Measurements from ENCODE around the gene ANKS1B.

ANKS1B gene

GRCh38 chr12:98797200-98797599 is 1187.5 kb downstream of the ANKS1B start:
- H3K4me1 ChIP-seq (ENCODE audit: control insufficient read depth, insufficient read depth, low read length), result no peaks in the 10 kb centered on the region
- no peaks in the 10 kb centered on the region for H3K27me3 ChIP-seq (ENCODE audit: control insufficient read depth, insufficient read depth, low read length)
- H3K9me3 ChIP-seq (ENCODE audit: control insufficient read depth, insufficient read depth, low read depth, low read length), result no peaks in the 10 kb centered on the region
- H3K27ac ChIP-seq (ENCODE audit: low read depth, low read length), result no peak overlapping the region
- H3K36me3 ChIP-seq (ENCODE audit: control insufficient read depth, insufficient read depth, low read length), result no peaks in the 10 kb centered on the region
- no peak overlapping the region for H3K9ac ChIP-seq (ENCODE audit: low read length)
- no peak overlapping the region for H3K4me3 ChIP-seq (ENCODE audit: low read depth, low read length)

- Histone ChIP-seq H3K4me1 (ENCODE audit: control insufficient read depth, insufficient read depth, low read length) (no peaks in the 10 kb centered on the region), H3K27ac (ENCODE audit: low read depth, low read length) (no peak overlapping the region), H3K36me3 (ENCODE audit: control insufficient read depth, insufficient read depth, low read length) (no peaks in the 10 kb centered on the region), H3K4me3 (ENCODE audit: low read depth, low read length) (no peak overlapping the region), H3K27me3 (ENCODE audit: control insufficient read depth, insufficient read depth, low read length) (no peaks in the 10 kb centered on the region), H3K9ac (ENCODE audit: low read length) (no peak overlapping the region), H3K9me3 (ENCODE audit: control insufficient read depth, insufficient read depth, low read depth, low read length) (no peaks in the 10 kb centered on the region)
Measured at GRCh38 chr12:98796745-98797144, 1188.0 kb downstream of the ANKS1B start.

GRCh38 chr12:98793121-98793520 is 1191.6 kb downstream of the ANKS1B start:
- no peaks in the 10 kb centered on the region for H3K27me3 ChIP-seq (ENCODE audit: control insufficient read depth, insufficient read depth, low read length)
- no peak overlapping the region for H3K4me3 ChIP-seq (ENCODE audit: low read depth, low read length)
- no peaks in the 10 kb centered on the region for H3K4me1 ChIP-seq (ENCODE audit: control insufficient read depth, insufficient read depth, low read length)
- no peak overlapping the region for H3K9ac ChIP-seq (ENCODE audit: low read length)
- H3K36me3 ChIP-seq (ENCODE audit: control insufficient read depth, insufficient read depth, low read length), result no peaks in the 10 kb centered on the region
- no peaks in the 10 kb centered on the region for H3K9me3 ChIP-seq (ENCODE audit: control insufficient read depth, insufficient read depth, low read depth, low read length)
- no peak overlapping the region for H3K27ac ChIP-seq (ENCODE audit: low read depth, low read length)

GRCh38 chr12:98791406-98791805 is 1193.3 kb downstream of the ANKS1B start:
- H3K27ac ChIP-seq (ENCODE audit: low read depth, low read length), result no peak overlapping the region
- no peak overlapping the region for H3K4me3 ChIP-seq (ENCODE audit: low read depth, low read length)
- no peaks in the 10 kb centered on the region for H3K27me3 ChIP-seq (ENCODE audit: control insufficient read depth, insufficient read depth, low read length)
- no peaks in the 10 kb centered on the region for H3K9me3 ChIP-seq (ENCODE audit: control insufficient read depth, insufficient read depth, low read depth, low read length)
- H3K4me1 ChIP-seq (ENCODE audit: control insufficient read depth, insufficient read depth, low read length), result no peaks in the 10 kb centered on the region
- no peak overlapping the region for H3K9ac ChIP-seq (ENCODE audit: low read length)
- no peaks in the 10 kb centered on the region for H3K36me3 ChIP-seq (ENCODE audit: control insufficient read depth, insufficient read depth, low read length)

GRCh38 chr12:98788396-98788795 is 1196.3 kb downstream of the ANKS1B start:
- Histone ChIP-seq H3K4me1 (ENCODE audit: control insufficient read depth, insufficient read depth, low read length) (no peaks in the 10 kb centered on the region), H3K9me3 (ENCODE audit: control insufficient read depth, insufficient read depth, low read depth, low read length) (no peaks in the 10 kb centered on the region), H3K27ac (ENCODE audit: low read depth, low read length) (no peak overlapping the region), H3K27me3 (ENCODE audit: control insufficient read depth, insufficient read depth, low read length) (no peaks in the 10 kb centered on the region), H3K9ac (ENCODE audit: low read length) (no peak overlapping the region), H3K4me3 (ENCODE audit: low read depth, low read length) (no peak overlapping the region), H3K36me3 (ENCODE audit: control insufficient read depth, insufficient read depth, low read length) (no peaks in the 10 kb centered on the region)

GRCh38 chr12:98786653-98787052 is 1198.1 kb downstream of the ANKS1B start:
- Histone ChIP-seq H3K27ac (ENCODE audit: low read depth, low read length) (no peak overlapping the region), H3K36me3 (ENCODE audit: control insufficient read depth, insufficient read depth, low read length) (no peaks in the 10 kb centered on the region), H3K4me1 (ENCODE audit: control insufficient read depth, insufficient read depth, low read length) (no peaks in the 10 kb centered on the region), H3K4me3 (ENCODE audit: low read depth, low read length) (no peak overlapping the region), H3K9me3 (ENCODE audit: control insufficient read depth, insufficient read depth, low read depth, low read length) (no peaks in the 10 kb centered on the region), H3K27me3 (ENCODE audit: control insufficient read depth, insufficient read depth, low read length) (no peaks in the 10 kb centered on the region), H3K9ac (ENCODE audit: low read length) (no peak overlapping the region)

- no peak overlapping the region for H3K4me3 ChIP-seq (ENCODE audit: low read depth, low read length)
- no peak overlapping the region for H3K9ac ChIP-seq (ENCODE audit: low read length)
- H3K27me3 ChIP-seq (ENCODE audit: control insufficient read depth, insufficient read depth, low read length), result no peaks in the 10 kb centered on the region
- no peak overlapping the region for H3K27ac ChIP-seq (ENCODE audit: low read depth, low read length)
- H3K36me3 ChIP-seq (ENCODE audit: control insufficient read depth, insufficient read depth, low read length), result no peaks in the 10 kb centered on the region
- H3K4me1 ChIP-seq (ENCODE audit: control insufficient read depth, insufficient read depth, low read length), result no peaks in the 10 kb centered on the region
- no peaks in the 10 kb centered on the region for H3K9me3 ChIP-seq (ENCODE audit: control insufficient read depth, insufficient read depth, low read depth, low read length)
Measured at GRCh38 chr12:98783420-98783819, 1201.3 kb downstream of the ANKS1B start.

- Histone ChIP-seq H3K9me3 (ENCODE audit: control insufficient read depth, insufficient read depth, low read depth, low read length) (no peaks in the 10 kb centered on the region), H3K27ac (ENCODE audit: low read depth, low read length) (no peak overlapping the region), H3K4me1 (ENCODE audit: control insufficient read depth, insufficient read depth, low read length) (no peaks in the 10 kb centered on the region), H3K4me3 (ENCODE audit: low read depth, low read length) (no peak overlapping the region), H3K36me3 (ENCODE audit: control insufficient read depth, insufficient read depth, low read length) (no peaks in the 10 kb centered on the region), H3K9ac (ENCODE audit: low read length) (no peak overlapping the region), H3K27me3 (ENCODE audit: control insufficient read depth, insufficient read depth, low read length) (no peaks in the 10 kb centered on the region)
Measured at GRCh38 chr12:98780261-98780660, 1204.5 kb downstream of the ANKS1B start.

- peaks cover 14% of the 10 kb centered on the region for H3K9me3 ChIP-seq (ENCODE audit: control insufficient read depth, insufficient read depth, low read depth, low read length)
- H3K4me1 ChIP-seq (ENCODE audit: control insufficient read depth, insufficient read depth, low read length), result no peaks in the 10 kb centered on the region
- H3K36me3 ChIP-seq (ENCODE audit: control insufficient read depth, insufficient read depth, low read length), result no peaks in the 10 kb centered on the region
- no peak overlapping the region for H3K9ac ChIP-seq (ENCODE audit: low read length)
- no peak overlapping the region for H3K4me3 ChIP-seq (ENCODE audit: low read depth, low read length)
- no peaks in the 10 kb centered on the region for H3K27me3 ChIP-seq (ENCODE audit: control insufficient read depth, insufficient read depth, low read length)
- H3K27ac ChIP-seq (ENCODE audit: low read depth, low read length), result no peak overlapping the region
Measured at GRCh38 chr12:98772818-98773217, 1211.9 kb downstream of the ANKS1B start.

GRCh38 chr12:98771811-98772752 is 1212.7 kb downstream of the ANKS1B start:
- Histone ChIP-seq H3K9ac (ENCODE audit: low read length) (no peak overlapping the region), H3K27me3 (ENCODE audit: control insufficient read depth, insufficient read depth, low read length) (no peaks in the 10 kb centered on the region), H3K4me1 (ENCODE audit: control insufficient read depth, insufficient read depth, low read length) (no peaks in the 10 kb centered on the region), H3K27ac (ENCODE audit: low read depth, low read length) (no peak overlapping the region), H3K4me3 (ENCODE audit: low read depth, low read length) (no peak overlapping the region), H3K9me3 (ENCODE audit: control insufficient read depth, insufficient read depth, low read depth, low read length) (peaks cover 14% of the 10 kb centered on the region), H3K36me3 (ENCODE audit: control insufficient read depth, insufficient read depth, low read length) (no peaks in the 10 kb centered on the region)

- no peak overlapping the region for H3K27ac ChIP-seq (ENCODE audit: low read depth, low read length)
- H3K4me3 ChIP-seq (ENCODE audit: low read depth, low read length), result no peak overlapping the region
- peaks cover 14% of the 10 kb centered on the region for H3K9me3 ChIP-seq (ENCODE audit: control insufficient read depth, insufficient read depth, low read depth, low read length)
- H3K4me1 ChIP-seq (ENCODE audit: control insufficient read depth, insufficient read depth, low read length), result no peaks in the 10 kb centered on the region
- H3K27me3 ChIP-seq (ENCODE audit: control insufficient read depth, insufficient read depth, low read length), result no peaks in the 10 kb centered on the region
- H3K9ac ChIP-seq (ENCODE audit: low read length), result no peak overlapping the region
- H3K36me3 ChIP-seq (ENCODE audit: control insufficient read depth, insufficient read depth, low read length), result no peaks in the 10 kb centered on the region
Measured at GRCh38 chr12:98770230-98770629, 1214.5 kb downstream of the ANKS1B start.
